K562 (cell line): Measurements from ENCODE around the gene GDF7. TPM values are rescaled to one million over a fixed set of nuclear protein-coding genes. Genes with fewer than 3 reads are reported as not detected.

ENCODE experiments used
- ARID2 ChIP-seq: fragments of 450-650 bp; IDR thresholded peaks from 2 replicates; pipeline ENCODE4 v1.6.1; 2017; ENCODE audit warnings: antibody characterized with exemption, mild to moderate bottlenecking
- CC2D1A ChIP-seq: fragments of 450-650 bp; IDR thresholded peaks from 2 replicates; pipeline ENCODE4 v1.6.1; 2017; ENCODE audit warnings: mild to moderate bottlenecking
- CEBPB ChIP-seq: fragments of 450-650 bp; IDR thresholded peaks from 2 replicates; pipeline ENCODE4 v1.6.1; 2016; ENCODE audit warnings: missing genetic modification characterization, missing compliant biosample characterization
- CREB3 ChIP-seq: fragments of 450-650 bp; conservative IDR thresholded peaks from 2 replicates; pipeline ENCODE4 v1.6.1; 2016; ENCODE audit warnings: missing genetic modification characterization, low read depth, mild to moderate bottlenecking, missing compliant biosample characterization, moderate library complexity
- CREB3L1 ChIP-seq: fragments of 450-650 bp; IDR thresholded peaks from 2 replicates; pipeline ENCODE4 v1.6.1; 2014; ENCODE audit warnings: low read depth, mild to moderate bottlenecking, moderate library complexity, borderline replicate concordance
- DIDO1 ChIP-seq: fragments of 450-650 bp; IDR thresholded peaks from 2 replicates; pipeline ENCODE4 v1.6.1; 2016; ENCODE audit warnings: low read depth, missing biosample characterization, missing genetic modification characterization
- E2F6 ChIP-seq, 2 experiments: IDR thresholded peaks; 2 replicates each; pipeline ENCODE4 v1.6.1; 2011; ENCODE audit warnings: borderline replicate concordance in 1 of 2, control low read depth in 1 of 2, low read depth in 1 of 2, low read length in 1 of 2, mild to moderate bottlenecking in 1 of 2, mixed read lengths in 1 of 2, moderate library complexity in 1 of 2; ENCODE audit not compliant: insufficient read depth in 1 of 2, insufficient read length in 1 of 2, poor library complexity in 1 of 2, severe bottlenecking in 1 of 2; ENCODE audit errors: extremely low read depth in 1 of 2
- GATA2 ChIP-seq: sonication (generic); formaldehyde crosslinking; IDR thresholded peaks from 2 replicates; pipeline ENCODE4 v1.4.0; 2020; ENCODE audit warnings: mild to moderate bottlenecking, missing genetic modification reagents
- MAFK ChIP-seq: IDR thresholded peaks from 2 replicates; pipeline ENCODE4 v1.6.1; 2011; ENCODE audit warnings: low read length, improper control_type of control experiment
- MYNN ChIP-seq, 2 experiments: sonication (generic); formaldehyde crosslinking in 1 of 2; IDR thresholded peaks; 2 replicates each; pipeline versions ENCODE4 v1.5.0 to v1.6.1; 2016 to 2020; ENCODE audit warnings: antibody characterized with exemption in 1 of 2, missing genetic modification reagents in 1 of 2
- NR2C1 ChIP-seq, 2 experiments: fragments of 450-650 bp; IDR thresholded peaks; 2 replicates each; pipeline ENCODE4 v1.6.1; 2017; ENCODE audit warnings: mild to moderate bottlenecking in 2 of 2, antibody characterized with exemption in 1 of 2, inconsistent platforms in 1 of 2, missing compliant biosample characterization in 1 of 2, missing genetic modification characterization in 1 of 2
- PPARD ChIP-seq: fragments of 250-450 bp; sonication (Bioruptor Pico); IDR thresholded peaks from 2 replicates; pipeline ENCODE4 v1.8.0; 2022; ENCODE audit warnings: inconsistent platforms, mild to moderate bottlenecking, moderate library complexity
- RBFOX2 ChIP-seq: fragments of 200-400 bp; formaldehyde crosslinking; IDR thresholded peaks from 2 replicates; pipeline ENCODE4 v1.6.1; 2017; ENCODE audit warnings: low read depth, mild to moderate bottlenecking, low read length, moderate library complexity
- RUNX1 ChIP-seq: sonication (generic); IDR thresholded peaks from 2 replicates; pipeline ENCODE4 v1.6.1; 2016; ENCODE audit warnings: antibody characterized with exemption, low read depth
- TFAP4 ChIP-seq: sonication (generic); formaldehyde crosslinking; IDR thresholded peaks from 2 replicates; pipeline ENCODE4 v1.8.0; 2022; ENCODE audit warnings: missing genetic modification reagents, mild to moderate bottlenecking, moderate library complexity, borderline replicate concordance
- TOE1 ChIP-seq, 2 experiments: fragments of 450-650 bp in 1 of 2; sonication (generic) in 1 of 2; formaldehyde crosslinking in 1 of 2; IDR thresholded peaks; 2 replicates each; pipeline versions ENCODE4 v1.7.1 to v1.8.0; 2016 to 2022; ENCODE audit warnings: borderline replicate concordance in 2 of 2, mild to moderate bottlenecking in 2 of 2, antibody characterized with exemption in 1 of 2, inconsistent platforms in 1 of 2, low read depth in 1 of 2, missing genetic modification reagents in 1 of 2, moderate library complexity in 1 of 2
- ZNF165 ChIP-seq: fragments of 250-450 bp; sonication (Bioruptor Pico); IDR thresholded peaks from 2 replicates; pipeline ENCODE4 v1.4.0; 2020; ENCODE audit warnings: borderline replicate concordance
- ZNF655 ChIP-seq: fragments of 250-450 bp; sonication (Bioruptor Pico); IDR thresholded peaks from 2 replicates; pipeline ENCODE4 v1.5.0; 2021
- ZNF696 ChIP-seq: fragments of 250-450 bp; sonication (Bioruptor Pico); conservative IDR thresholded peaks from 2 replicates; pipeline ENCODE4 v1.4.0; 2020; ENCODE audit warnings: mild to moderate bottlenecking, moderate library complexity
- polyA plus RNA-seq, 8 experiments: library from polyadenylated mRNA; depleted of rRNA in 4 of 8; stranded (reverse) in 5 of 8; unstranded in 3 of 8; fragments of >200 nt; fragmentation: Nextera tagmentation in 2 of 8; fragmentation: Illumina TruSeq in 1 of 8; extraction: Ambion mirVana in 2 of 8; extraction: Trizol in 1 of 8; gene quantifications; 2 replicates each; pipeline versions ENCODE4 v1.2.1 to v1.2.3, GENCODE V29; 2011 to 2014; ENCODE audit warnings: inconsistent platforms in 1 of 8, missing spikeins in 1 of 8
- total RNA-seq, 7 experiments: library from RNA; depleted of rRNA in 6 of 7; stranded (reverse); fragments of >200 nt in 6 of 7; fragmentation: Illumina TruSeq in 2 of 7; extraction: Trizol in 2 of 7; gene quantifications; 2 replicates each; pipeline versions ENCODE4 v1.2.1 to v1.2.3, GENCODE V29; 2011 to 2021; ENCODE audit warnings: low replicate concordance in 1 of 7

Gene GDF7
- total and polyA plus RNA-seq, 9 of the 15 experiments (the other 6 are each of a cell fraction or from before 2014, with no cell fraction given): 0.01 TPM; not detected in 7

- TF ChIP-seq MYNN (IDR thresholded peaks at IDR 0.05): 0 out of 2 replicates have a peak, but pooled peaks have one; percentile 57
- no peak for TF ChIP-seq MYNN (CRISPR knock-in tag; IDR thresholded peaks at IDR 0.05)
- no peak for TF ChIP-seq TOE1 (IDR thresholded peaks at IDR 0.05; ENCODE audit: borderline replicate concordance)
- no peak for TF ChIP-seq TOE1 (CRISPR knock-in tag; IDR thresholded peaks at IDR 0.05; ENCODE audit: borderline replicate concordance, low read depth)
- peak; percentile 91 for TF ChIP-seq ARID2
- TF ChIP-seq MAFK: no peak
- no peak for TF ChIP-seq RUNX1
- no peak for TF ChIP-seq ZNF696 (CRISPR knock-in tag)
- TF ChIP-seq GATA2 (CRISPR knock-in tag): no peak
- no peak for TF ChIP-seq ZNF165 (CRISPR knock-in tag)
- TF ChIP-seq CEBPB (tag): no peak
- TF ChIP-seq TFAP4: no peak; the same call in 1 of the 2 replicates
- no peak for TF ChIP-seq NR2C1 (IDR thresholded peaks at IDR 0.05)
- TF ChIP-seq NR2C1 (tag; IDR thresholded peaks at IDR 0.05): no peak
- TF ChIP-seq CC2D1A: peak; percentile 74
- TF ChIP-seq DIDO1 (tag): no peak
- TF ChIP-seq CREB3 (tag): no peak
- TF ChIP-seq CREB3L1: no peak
- no peak for TF ChIP-seq ZNF655 (CRISPR knock-in tag)
- TF ChIP-seq E2F6 (IDR thresholded peaks at IDR 0.05; ENCODE audit: borderline replicate concordance in 1 of 2, extremely low read depth in 1 of 2, insufficient read depth in 1 of 2, insufficient read length in 1 of 2, low read depth in 1 of 2, low read length in 1 of 2, poor library complexity in 1 of 2, severe bottlenecking in 1 of 2): no peak
- TF ChIP-seq RBFOX2: 0 out of 2 replicates have a peak, but pooled peaks have one; percentile 20
- no peak for TF ChIP-seq PPARD (CRISPR knock-in tag)
Measured at GRCh38 chr2:20635675-20636584, 31.0 kb upstream of the GDF7 start (continued).
